ENCODE data around the gene TSHZ3.

Gene TSHZ3

GRCh38 chr19:31354799-31355664 is 5.8 kb upstream of the TSHZ3 start:
- DNase-seq: no peak

- DNase-seq: no peak
Observed at GRCh38 chr19:31354316-31354715, 5.1 kb upstream of the TSHZ3 start.

GRCh38 chr19:31353833-31354232 is 4.6 kb upstream of the TSHZ3 start:
- DNase-seq: no peak

GRCh38 chr19:31352782-31353651 is 3.8 kb upstream of the TSHZ3 start:
- DNase-seq: no peak

DNA sequence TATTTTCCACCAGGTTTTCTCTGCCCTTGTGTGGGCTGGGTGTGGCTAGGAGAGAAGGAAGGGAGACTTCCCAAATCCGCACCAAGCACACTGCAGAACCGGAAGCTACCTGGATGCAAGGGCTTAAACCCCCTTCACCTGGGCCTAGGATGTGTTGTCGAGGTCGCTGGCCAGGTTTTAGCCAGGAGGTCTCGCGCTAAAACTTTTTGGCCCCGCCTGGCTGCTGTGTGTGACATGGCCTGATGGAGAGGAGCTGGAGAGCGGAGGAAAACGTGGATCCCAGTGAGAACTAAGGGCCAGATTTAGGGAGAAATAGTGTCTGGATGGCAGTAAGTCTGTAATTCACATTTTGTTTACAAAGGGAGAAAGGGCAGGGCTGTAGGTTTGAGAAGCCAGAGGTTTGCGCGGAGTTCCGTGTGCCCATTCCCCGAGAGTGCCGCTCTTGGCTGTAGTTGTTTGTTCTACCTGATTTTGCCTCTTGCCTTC is 3.1 kb upstream of the TSHZ3 start:
- DNase-seq: no peak

DNA sequence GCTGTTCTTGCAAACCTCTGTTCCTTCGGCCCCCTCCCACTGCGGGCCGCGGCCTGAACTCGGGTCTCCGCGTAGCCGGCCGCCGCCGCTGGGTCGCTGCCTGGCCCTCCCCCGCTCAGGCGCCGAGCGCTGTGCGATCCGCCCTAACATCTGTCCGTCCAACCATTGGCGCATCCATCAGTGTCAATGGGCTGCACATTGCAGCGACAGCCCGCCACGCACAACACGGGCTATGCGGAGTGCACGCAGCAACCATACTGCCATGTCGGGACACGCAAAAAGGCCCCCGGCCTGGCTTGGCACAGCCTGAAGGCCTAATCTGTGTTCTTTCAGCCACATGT is 2.6 kb upstream of the TSHZ3 start:
- DNase-seq: no peak

- DNase-seq: no peak
Observed at GRCh38 chr19:31351056-31351854, 2.0 kb upstream of the TSHZ3 start.

- DNase-seq: no peak
Observed at GRCh38 chr19:31350693-31351055, 1.4 kb upstream of the TSHZ3 start.

DNA sequence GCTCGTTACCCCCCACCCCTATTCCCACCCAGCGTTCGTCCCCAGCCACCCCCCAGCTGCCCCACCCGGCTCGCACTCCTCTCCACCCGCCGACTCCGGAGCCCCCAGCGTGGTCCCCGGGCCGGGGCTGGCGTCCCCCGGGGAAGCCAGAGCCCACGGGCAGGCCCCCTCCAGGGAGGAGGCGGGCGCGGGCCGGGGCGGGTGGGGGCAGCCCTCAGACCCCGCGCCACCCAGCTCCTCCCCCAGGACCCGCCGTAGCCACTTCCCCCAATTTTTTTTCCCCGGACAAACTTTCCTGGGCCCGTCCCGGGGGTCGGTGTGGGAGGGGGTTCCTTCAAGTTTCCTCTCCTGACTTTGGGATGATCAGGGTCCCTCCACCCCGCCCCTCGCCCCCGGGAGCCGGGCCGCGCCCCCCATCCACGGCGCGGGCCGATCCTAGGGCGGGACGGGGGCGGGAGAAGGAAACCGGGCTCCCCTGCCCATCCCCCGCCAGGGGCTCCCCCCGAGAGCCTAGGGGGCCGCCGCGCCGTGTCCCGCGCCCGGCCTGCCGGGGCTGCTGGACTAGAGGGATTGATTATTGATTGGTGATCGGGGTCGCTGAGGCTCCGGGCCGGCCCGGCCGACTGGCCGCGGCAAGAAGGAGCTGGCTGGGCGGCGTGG is 927 bp upstream of the TSHZ3 start:
- no peak for DNase-seq

- no peak for DNase-seq
Observed at GRCh38 chr19:31348481-31349159, 616 bp downstream of the TSHZ3 start.

DNA sequence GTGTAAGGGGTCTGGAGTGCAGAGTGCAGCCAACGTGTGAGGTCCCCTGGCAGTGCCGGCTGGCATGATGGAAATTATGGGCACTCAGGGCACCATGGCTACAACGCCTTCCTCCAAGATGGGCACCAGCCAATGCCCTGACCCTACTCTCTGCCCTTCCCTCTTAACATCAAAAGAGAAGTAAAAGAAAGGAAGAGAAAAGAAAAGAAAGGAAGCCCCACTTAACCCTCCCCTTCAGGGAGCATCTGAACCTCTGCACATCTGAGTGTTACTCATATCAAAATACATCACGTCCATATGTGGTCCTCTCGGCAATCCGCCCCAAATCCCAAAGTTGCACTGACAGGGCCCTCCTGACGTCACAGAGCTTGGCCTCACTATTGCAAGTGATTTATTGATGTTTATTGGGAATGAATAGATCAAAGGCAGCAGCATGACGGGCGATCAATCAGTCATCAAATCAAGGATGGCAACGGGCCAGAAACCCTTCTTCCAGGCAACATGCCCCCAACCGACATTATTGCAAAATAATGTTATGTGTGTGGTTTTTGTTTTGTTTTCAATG is 1.3 kb downstream of the TSHZ3 start:
- DNase-seq: no peak

GRCh38 chr19:31347354-31347753 is 1.9 kb downstream of the TSHZ3 start:
- no peak for DNase-seq

DNA sequence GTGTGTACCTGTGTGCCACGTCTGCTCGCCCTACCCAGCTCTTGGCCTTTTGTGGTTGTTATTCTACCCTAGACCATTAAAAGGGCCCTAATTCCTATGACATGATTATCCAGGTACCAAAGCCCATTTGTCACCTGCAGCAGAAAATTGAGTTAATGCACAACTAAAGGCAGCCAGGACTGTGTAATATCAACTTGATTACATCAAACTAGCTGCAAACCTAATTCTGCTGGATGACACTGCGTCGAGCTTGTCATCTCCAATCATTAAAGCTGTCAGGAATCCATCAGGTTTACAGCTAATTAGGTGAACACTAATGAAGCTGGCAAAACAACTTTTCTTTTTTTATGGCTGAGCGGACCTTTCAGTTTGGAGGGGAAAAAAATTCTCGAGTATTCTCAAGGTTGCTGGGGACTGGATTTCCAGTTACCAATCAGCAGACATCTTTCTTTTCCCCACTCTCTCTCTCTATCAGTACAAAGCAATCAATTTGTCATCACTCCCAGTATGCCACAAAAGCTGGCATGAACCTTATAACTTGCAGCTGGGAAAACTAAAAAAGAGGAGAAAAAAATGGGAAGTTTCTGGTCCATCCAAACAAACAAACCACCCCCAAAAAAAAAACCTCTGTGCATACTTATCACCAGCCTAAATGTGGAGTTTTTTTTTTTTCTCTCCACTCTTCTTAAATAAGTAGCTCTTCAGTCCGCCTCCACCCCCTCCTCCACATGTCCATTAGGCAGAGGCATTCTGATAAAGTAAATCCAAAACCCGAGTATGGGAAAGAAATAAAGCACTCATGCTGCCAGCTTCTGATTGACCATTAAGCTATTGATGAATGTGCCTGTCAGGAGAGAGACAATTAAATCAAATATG is 2.8 kb downstream of the TSHZ3 start:
- DNase-seq: no peak

GRCh38 chr19:31344403-31344802 is 4.8 kb downstream of the TSHZ3 start:
- DNase-seq: no peak

- no peak for DNase-seq
Observed at GRCh38 chr19:31342926-31343325, 6.3 kb downstream of the TSHZ3 start.

GRCh38 chr19:31340042-31341025 is 8.9 kb downstream of the TSHZ3 start:
- DNase-seq: peak; percentile 4

DNA sequence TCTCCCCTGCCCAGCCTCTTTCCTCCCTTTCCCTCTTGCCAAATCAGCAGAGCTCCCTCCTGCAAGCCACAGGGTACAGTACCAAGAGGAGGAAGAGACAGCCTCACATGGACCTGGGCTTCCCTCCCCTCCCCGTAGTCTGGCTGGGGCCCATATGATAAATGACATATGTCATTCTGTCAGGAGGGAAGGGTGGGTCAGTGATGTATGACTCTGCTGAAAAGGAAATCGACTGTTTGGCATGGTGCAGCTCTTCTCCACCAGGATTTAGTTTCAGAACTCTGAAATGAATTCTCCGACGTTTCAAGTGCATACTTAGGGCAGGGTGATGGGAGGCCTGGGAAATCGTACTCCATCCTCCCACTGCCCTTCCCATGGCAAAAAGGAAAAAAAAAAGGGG is 9.8 kb downstream of the TSHZ3 start:
- DNase-seq: no peak

DNA sequence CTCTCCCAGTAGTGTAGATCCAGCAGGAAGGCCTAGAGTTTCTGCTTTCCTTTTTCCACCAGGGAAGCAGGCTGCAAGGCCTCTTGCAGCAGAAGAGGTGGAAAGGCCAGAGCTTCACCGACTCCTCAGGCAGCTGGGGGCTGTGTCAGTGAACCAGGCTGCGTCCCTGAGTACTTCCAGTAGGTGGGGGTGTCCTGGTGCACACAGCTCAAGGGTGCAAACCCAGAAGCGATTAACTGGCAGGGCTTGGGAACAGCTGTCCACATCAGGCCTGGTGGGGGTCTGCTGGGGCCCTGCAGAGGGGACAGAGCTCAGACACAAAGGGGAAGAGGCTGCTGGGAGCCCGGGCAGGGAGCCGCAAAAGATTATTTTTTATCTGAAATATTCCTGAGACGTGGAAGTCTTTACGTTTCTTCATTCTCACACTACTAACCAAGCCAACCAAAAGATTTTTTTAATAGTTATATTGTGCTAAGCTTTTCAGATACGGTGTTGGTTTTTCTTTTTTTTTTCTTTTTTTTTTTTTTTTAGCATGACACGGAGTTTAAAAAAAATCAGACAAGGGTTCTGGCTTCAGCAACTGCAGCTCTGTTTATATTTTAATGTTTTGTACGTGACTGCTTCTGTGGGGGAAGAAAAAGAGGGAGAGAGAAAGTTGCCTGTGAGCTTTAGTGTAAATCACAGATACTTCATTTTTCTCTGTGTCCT is 11.0 kb downstream of the TSHZ3 start:
- DNase-seq: no peak
